GM12878 (cell line): Measurements from ENCODE around the gene TLCD2. TPM values are rescaled to one million over a fixed set of nuclear protein-coding genes. Genes with fewer than 3 reads are reported as not detected.
A peak's percentile ranks its signal among the peaks of the same experiment; 100 is the strongest.

Experiments
- ATAC-seq: fragments of 200-7000 bp; cut with Tn5 transposase; 3 replicates; pipeline ENCODE4 v1.9.1; 2020; ENCODE audit warnings: mild to moderate bottlenecking, moderate library complexity
- BruUV-seq: library from RNA; stranded (reverse); fragments of 400-500 nt; replicated peaks from 2 replicates; lab custom pipeline; 2021; lab: Mats Ljungman, UMichigan
- CTCF ChIA-PET: fragments of 300-600 bp; sonication (Branson Sonifier 250); formaldehyde crosslinking; extraction: SDS; loops from one replicate; lab custom pipeline; 2021; ENCODE audit warnings: inconsistent platforms; lab: Yijun Ruan, JAX
- POLR2A ChIA-PET: fragments of 350-600 bp; formaldehyde crosslinking; extraction: SDS; loops from one replicate; lab custom pipeline; 2021; ENCODE audit warnings: inconsistent platforms; lab: Charles Lee
- RAD21 ChIA-PET: fragments of 300-600 bp; sonication (Branson Sonifier 250); formaldehyde crosslinking; loops from one replicate; lab custom pipeline; 2023; ENCODE audit warnings: antibody characterized with exemption; ENCODE audit not compliant: unreplicated experiment; lab: Charles Lee
- SMC1A ChIA-PET: fragments of 300-600 bp; sonication (Branson Sonifier 250); formaldehyde crosslinking; loops from one replicate; lab custom pipeline; 2023; ENCODE audit not compliant: unreplicated experiment, uncharacterized antibody; lab: Charles Lee
- DNase-seq: peaks from one replicate; pipeline ENCODE4 v3.0.0-alpha.2; 2011; ENCODE audit warnings: low read depth, low spot score
- FAIRE-seq: peaks from 3 replicates; lab custom pipeline; 2011; peaks lifted over from hg19 to GRCh38; lab: Jason Lieb, UNC
- H2AFZ ChIP-seq: 2 replicates; pipeline ENCODE4 v1.6.0; 2011; ENCODE audit warnings: low read depth, low read length, control low read depth; ENCODE audit not compliant: control insufficient read depth
- H3K27ac ChIP-seq: 2 replicates; pipeline ENCODE4 v1.5.1; 2011; ENCODE audit warnings: control low read depth; ENCODE audit not compliant: control insufficient read depth, insufficient read depth
- H3K27me3 ChIP-seq, 2 experiments: replicated peaks in 1 of 2; 2 replicates each; pipeline versions ENCODE4 v1.6.0 to v1.6.1; 2011; ENCODE audit warnings: low read length in 1 of 2; ENCODE audit not compliant: control insufficient read depth in 2 of 2, insufficient read depth in 2 of 2
- H3K36me3 ChIP-seq, 2 experiments: 2 replicates each; pipeline ENCODE4 v1.5.1; 2011; ENCODE audit warnings: low read length in 1 of 2; ENCODE audit not compliant: control insufficient read depth in 2 of 2, insufficient read depth in 2 of 2
- H3K4me1 ChIP-seq: 2 replicates; pipeline ENCODE4 v1.6.1; 2011; ENCODE audit warnings: mild to moderate bottlenecking, low read length, moderate library complexity, mixed read lengths; ENCODE audit not compliant: control insufficient read depth, insufficient read depth
- H3K4me2 ChIP-seq: 2 replicates; pipeline ENCODE4 v1.6.0; 2011; ENCODE audit warnings: control low read depth; ENCODE audit not compliant: control insufficient read depth, insufficient read depth
- H3K4me3 ChIP-seq: fragments of 200-600 bp; sonication (generic); 2 replicates; pipeline ENCODE4 v1.5.1; 2016
- H3K79me2 ChIP-seq: 2 replicates; pipeline ENCODE4 v1.6.0; 2011; ENCODE audit warnings: low read length; ENCODE audit not compliant: control insufficient read depth, insufficient read depth
- H3K9ac ChIP-seq: 2 replicates; pipeline ENCODE4 v1.8.0; 2011; ENCODE audit warnings: low read length, control low read depth, mixed read lengths; ENCODE audit not compliant: control insufficient read depth, insufficient read depth
- H3K9me3 ChIP-seq: replicated peaks from 3 replicates; pipeline ENCODE4 v1.5.1; 2011; ENCODE audit warnings: mild to moderate bottlenecking, low read length; ENCODE audit not compliant: control insufficient read depth, insufficient read depth
- H4K20me1 ChIP-seq: 2 replicates; pipeline ENCODE4 v1.6.0; 2011; ENCODE audit not compliant: control insufficient read depth, insufficient read depth
- ATF7 ChIP-seq: fragments of 450-650 bp; IDR thresholded peaks from 2 replicates; pipeline ENCODE4 v1.6.1; 2016; ENCODE audit warnings: low read depth, mild to moderate bottlenecking
- CHD2 ChIP-seq: IDR thresholded peaks from 2 replicates; pipeline ENCODE4 v1.6.1; 2011; ENCODE audit warnings: low read depth, low read length, improper control_type of control experiment, borderline replicate concordance
- DPF2 ChIP-seq: fragments of 450-650 bp; IDR thresholded peaks from 2 replicates; pipeline ENCODE4 v1.6.1; 2017; ENCODE audit warnings: mild to moderate bottlenecking
- EGR1 ChIP-seq, 2 experiments: IDR thresholded peaks; 1 replicate in 1 of 2; 2 replicates in 1 of 2; pipeline ENCODE4 v1.6.1; 2011 to 2012; ENCODE audit warnings: low read depth in 2 of 2, low read length in 2 of 2, borderline replicate concordance in 1 of 2, mild to moderate bottlenecking in 1 of 2, moderate library complexity in 1 of 2
- FOS ChIP-seq: IDR thresholded peaks from 3 replicates; pipeline ENCODE4 v1.6.1; 2011; ENCODE audit warnings: borderline replicate concordance; ENCODE audit not compliant: insufficient read length; ENCODE audit errors: extremely low read depth
- HDAC2 ChIP-seq: fragments of 200-600 bp; sonication (generic); IDR thresholded peaks from 2 replicates; pipeline ENCODE4 v1.6.1; 2017
- HDGF ChIP-seq: fragments of 450-650 bp; IDR thresholded peaks from 2 replicates; pipeline ENCODE4 v1.6.1; 2016; ENCODE audit warnings: antibody characterized with exemption
- IKZF1 ChIP-seq: fragments of 450-650 bp; conservative IDR thresholded peaks from 2 replicates; pipeline ENCODE4 v1.6.1; 2017; ENCODE audit warnings: antibody characterized with exemption, mild to moderate bottlenecking
- KDM1A ChIP-seq: fragments of 200-600 bp; sonication (generic); IDR thresholded peaks from 2 replicates; pipeline ENCODE4 v1.6.1; 2016; ENCODE audit warnings: borderline replicate concordance
- LARP7 ChIP-seq: fragments of 450-650 bp; IDR thresholded peaks from 2 replicates; pipeline ENCODE4 v1.6.1; 2017; ENCODE audit warnings: mild to moderate bottlenecking
- MEF2B ChIP-seq: fragments of 450-650 bp; IDR thresholded peaks from 2 replicates; pipeline ENCODE4 v1.6.1; 2018; ENCODE audit warnings: mild to moderate bottlenecking, moderate library complexity; ENCODE audit not compliant: partially characterized antibody, poor library complexity, severe bottlenecking
- MLLT1 ChIP-seq: fragments of 450-650 bp; IDR thresholded peaks from 2 replicates; pipeline ENCODE4 v1.6.1; 2016; ENCODE audit warnings: mild to moderate bottlenecking
- NBN ChIP-seq: fragments of 450-650 bp; IDR thresholded peaks from 2 replicates; pipeline ENCODE4 v1.6.1; 2016
- PBX3 ChIP-seq: IDR thresholded peaks from 2 replicates; pipeline ENCODE4 v1.6.1; 2011; ENCODE audit warnings: mild to moderate bottlenecking, low read depth, low read length, moderate library complexity; ENCODE audit not compliant: insufficient replicate concordance
- PKNOX1 ChIP-seq: fragments of 450-650 bp; IDR thresholded peaks from 2 replicates; pipeline ENCODE4 v1.6.1; 2016; ENCODE audit warnings: mild to moderate bottlenecking
- RAD21 ChIP-seq: IDR thresholded peaks from 2 replicates; pipeline ENCODE4 v1.6.1; 2011; ENCODE audit warnings: mild to moderate bottlenecking, low read depth, low read length, moderate library complexity; ENCODE audit not compliant: insufficient read depth
- RCOR1 ChIP-seq: conservative IDR thresholded peaks from 2 replicates; pipeline ENCODE4 v1.6.1; 2012; ENCODE audit warnings: low read depth, low read length, improper control_type of control experiment
- TAF1 ChIP-seq: IDR thresholded peaks from 2 replicates; pipeline ENCODE4 v1.6.1; 2011; ENCODE audit warnings: mild to moderate bottlenecking, low read depth, low read length, borderline replicate concordance
- TCF12 ChIP-seq: IDR thresholded peaks from 2 replicates; pipeline ENCODE4 v1.6.1; 2011; ENCODE audit warnings: low read depth, mild to moderate bottlenecking, low read length
- WGBS: methylation state at CpG from one replicate; pipeline ENCODE4 v1.1.6; 2016; ENCODE audit warnings: low lambda C conversion rate; ENCODE audit not compliant: insufficient replicate concordance, insufficient coverage; ENCODE audit errors: missing lambda C conversion rate; 5-methylcytosine and 5-hydroxymethylcytosine counted together
- in situ Hi-C: fragments of 300-500 bp; cut with MboI; formaldehyde crosslinking; loops from 9 replicates; pipeline ENCODE4 v1.14.3; 2018; ENCODE audit warnings: mixed read lengths
- intact Hi-C: fragments of 100-400 bp; cut with micrococcal nuclease; formaldehyde crosslinking; loops from one replicate; pipeline ENCODE4 v1.14.2; 2022; ENCODE audit not compliant: unreplicated experiment
- polyA plus RNA-seq, 11 experiments: library from polyadenylated mRNA; depleted of rRNA in 4 of 11; unstranded in 6 of 11; stranded (reverse) in 5 of 11; fragments of >200 nt; fragmentation: Nextera tagmentation in 4 of 11; fragmentation: Illumina TruSeq in 1 of 11; extraction: Ambion mirVana in 4 of 11; extraction: Trizol in 1 of 11; gene quantifications; 1 replicate in 1 of 11; 2 replicates in 10 of 11; pipeline versions ENCODE4 v1.2.1 to v1.2.3, GENCODE V29; 2011 to 2016; ENCODE audit warnings: inconsistent platforms in 2 of 11, missing spikeins in 2 of 11, low read depth in 1 of 11
- total RNA-seq, 4 experiments: library from RNA; depleted of rRNA in 3 of 4; stranded (reverse); fragments of >200 nt in 3 of 4; fragmentation: Illumina TruSeq in 1 of 4; extraction: Trizol in 1 of 4; gene quantifications; 2 replicates each; pipeline versions ENCODE4 v1.2.1 to v1.2.3, GENCODE V29; 2013 to 2021

The TLCD2 gene
- total and polyA plus RNA-seq, 10 of the 15 experiments (the other 5 are each of a cell fraction or from before 2014, with no cell fraction given) = 0.02 to 0.15 (median 0.05) TPM; not detected in 2

GRCh38 chr17:1736348-1737281, 26.4 kb upstream of the TLCD2 start:
- peak overlapping the region; percentile 74 for H3K27ac ChIP-seq
- SMC1A ChIA-PET = interaction anchor here (0.6 to 2.1 kb wide), 12 partner anchors 10 to 129 kb away, joined by 3 to 15 read pairs (median 4); partner anchors contain the start of genes SERPINF1 and WDR81
- BruUV-seq = no TSS peak
- peaks cover 22% of the 10 kb centered on the region for H3K4me1 ChIP-seq
- peak overlapping the region; percentile 26; the same call in 1 of the 2 replicates for H3K4me3 ChIP-seq
- 58% methylated on average over 22 of the region's 25 CpGs for WGBS
- no peaks in the 10 kb centered on the region for H3K27me3 ChIP-seq
- in situ Hi-C loops = no loop called here
- FAIRE-seq (peak; percentile 54), ATAC-seq (peak; percentile 92), DNase-seq (no peak)
- RAD21 ChIA-PET = interaction anchor here (0.6 to 2.2 kb wide), 11 partner anchors 15 to 302 kb away, joined by 3 to 24 read pairs (median 3); partner anchors contain the start of gene WDR81
- H3K36me3 ChIP-seq = no peaks in the 10 kb centered on the region; a peak in 1 of 4 replicates
- peak overlapping the region; percentile 41 for H3K4me2 ChIP-seq
- H3K9ac ChIP-seq = peak overlapping the region; percentile 41
- no peaks in the 10 kb centered on the region for H4K20me1 ChIP-seq
- no peaks in the 10 kb centered on the region for H3K9me3 ChIP-seq
- H2AFZ ChIP-seq = no peak overlapping the region; the same call in 1 of the 2 replicates
- no peaks in the 10 kb centered on the region for H3K79me2 ChIP-seq
- CTCF ChIA-PET = interaction anchor here (0.7 to 1.9 kb wide), 8 partner anchors 12 to 554 kb away, joined by 3 to 13 read pairs (median 3); partner anchors contain the start of genes RPA1, SMYD4 and WDR81
- intact Hi-C loops = no loop called here
- POLR2A ChIA-PET = interaction anchor here (0.6 to 2.7 kb wide), 9 partner anchors 10 to 87 kb away, joined by 3 to 16 read pairs (median 4); partner anchors contain the start of genes RILP and WDR81
- TF ChIP-seq MLLT1 (peak; percentile 63; the same call in 1 of the 2 replicates), TAF1 (peak; percentile 36; the same call in 1 of the 2 replicates), KDM1A (no peak), DPF2 (peak; percentile 47; the same call in 1 of the 2 replicates), NBN (peak; percentile 73), EGR1 (IDR thresholded peaks at IDR 0.05; ENCODE audit: borderline replicate concordance in 1 of 2, low read depth in 2 of 2, low read length in 2 of 2) (peak in 1 of 2 experiments; percentile 84; a peak in 2 of 3 replicates), RCOR1 (no peak), RAD21 (0 out of 2 replicates have a peak, but pooled peaks have one; percentile 11), PKNOX1 (0 out of 2 replicates have a peak, but pooled peaks have one; percentile 27), ATF7 (0 out of 2 replicates have a peak, but pooled peaks have one; percentile 25), FOS (no peak), HDAC2 (no peak), CHD2 (peak; percentile 88; the same call in 1 of the 2 replicates), HDGF (peak; percentile 62; the same call in 1 of the 2 replicates), TCF12 (peak; percentile 73), IKZF1 (peak; percentile 88), PBX3 (no peak), LARP7 (0 out of 2 replicates have a peak, but pooled peaks have one; percentile 50), MEF2B (peak; percentile 79)
